Measurements from ENCODE around the gene MYB. TPM values are rescaled to one million over a fixed set of nuclear protein-coding genes. Genes with fewer than 3 reads are reported as not detected.

Gene MYB
- total RNA-seq, 2 donors from 2014 or later: 5.3 to 5.4 TPM

DNA sequence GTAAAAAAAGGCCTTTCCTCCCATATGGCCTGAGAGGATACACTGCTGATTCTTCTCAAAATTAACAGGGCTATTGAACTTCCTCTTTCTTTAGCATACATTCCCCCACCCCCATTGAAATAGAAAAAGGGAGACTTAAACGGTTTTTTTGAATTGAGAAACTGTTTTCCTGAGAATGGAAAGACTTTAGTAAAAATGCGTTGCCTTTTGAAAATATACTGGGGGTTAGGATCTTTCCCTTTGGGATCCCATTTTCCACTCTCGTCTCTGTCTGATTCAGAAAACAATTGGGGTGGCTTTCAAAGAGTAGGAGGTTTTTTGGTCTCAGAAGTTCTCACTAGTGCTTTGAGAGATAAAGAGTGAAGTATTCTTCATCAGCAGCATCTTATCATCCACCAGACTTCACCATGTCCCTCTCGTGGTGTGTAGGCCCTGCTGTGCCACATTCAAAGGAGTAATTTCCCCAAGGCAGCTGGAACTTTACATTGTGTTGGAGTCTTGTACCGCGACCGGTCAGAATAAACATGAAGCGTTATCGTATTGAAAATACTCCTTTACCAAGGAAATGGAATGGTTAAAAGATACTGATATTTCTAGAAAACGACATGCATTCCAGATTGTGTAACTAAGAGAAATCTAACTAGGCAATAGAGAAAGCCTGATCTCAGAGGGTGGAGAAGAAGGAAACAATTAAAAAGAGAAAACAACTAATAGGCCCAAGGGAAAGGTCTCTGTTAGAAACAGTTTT lies 10.6 kb downstream of the MYB start:
- Histone ChIP-seq H3K4me1 (ENCODE audit: control insufficient read depth, insufficient read depth, low read length) (no peaks in the 10 kb centered on the region), H3K9me3 (ENCODE audit: control insufficient read depth, low read length) (no peaks in the 10 kb centered on the region), H3K27me3 (ENCODE audit: control insufficient read depth, insufficient read depth, low read length, poor library complexity, severe bottlenecking) (no peaks in the 10 kb centered on the region), H3K9ac (ENCODE audit: extremely low read depth, low read length, poor library complexity, severe bottlenecking) (no peak overlapping the region), H3K36me3 (ENCODE audit: control insufficient read depth, insufficient read depth, low read length) (peaks cover 13% of the 10 kb centered on the region), H3K4me3 (ENCODE audit: low read length) (no peak overlapping the region), H3K27ac (ENCODE audit: low read depth, low read length) (no peak overlapping the region)
- H3K27me3 Mint-ChIP-seq (ENCODE audit: insufficient read depth): no peaks in the 10 kb centered on the region
- no peaks in the 10 kb centered on the region for H3K9me3 Mint-ChIP-seq
- 87 to 91% methylated on average over 6 to 10 of the region's 10 CpGs for WGBS, 2 experiments (ENCODE audit: insufficient coverage in 1 of 2, insufficient read length in 1 of 2)
- no peaks in the 10 kb centered on the region for H3K4me1 Mint-ChIP-seq
- peaks cover 40% of the 10 kb centered on the region for H3K36me3 Mint-ChIP-seq (ENCODE audit: low read depth)
- H3K4me3 Mint-ChIP-seq: no peak overlapping the region
- TF ChIP-seq, protein P1, sequence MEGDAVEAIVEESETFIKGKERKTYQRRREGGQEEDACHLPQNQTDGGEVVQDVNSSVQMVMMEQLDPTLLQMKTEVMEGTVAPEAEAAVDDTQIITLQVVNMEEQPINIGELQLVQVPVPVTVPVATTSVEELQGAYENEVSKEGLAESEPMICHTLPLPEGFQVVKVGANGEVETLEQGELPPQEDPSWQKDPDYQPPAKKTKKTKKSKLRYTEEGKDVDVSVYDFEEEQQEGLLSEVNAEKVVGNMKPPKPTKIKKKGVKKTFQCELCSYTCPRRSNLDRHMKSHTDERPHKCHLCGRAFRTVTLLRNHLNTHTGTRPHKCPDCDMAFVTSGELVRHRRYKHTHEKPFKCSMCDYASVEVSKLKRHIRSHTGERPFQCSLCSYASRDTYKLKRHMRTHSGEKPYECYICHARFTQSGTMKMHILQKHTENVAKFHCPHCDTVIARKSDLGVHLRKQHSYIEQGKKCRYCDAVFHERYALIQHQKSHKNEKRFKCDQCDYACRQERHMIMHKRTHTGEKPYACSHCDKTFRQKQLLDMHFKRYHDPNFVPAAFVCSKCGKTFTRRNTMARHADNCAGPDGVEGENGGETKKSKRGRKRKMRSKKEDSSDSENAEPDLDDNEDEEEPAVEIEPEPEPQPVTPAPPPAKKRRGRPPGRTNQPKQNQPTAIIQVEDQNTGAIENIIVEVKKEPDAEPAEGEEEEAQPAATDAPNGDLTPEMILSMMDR (conservative IDR thresholded peaks at IDR 0.05): no peak
- no peak for DNase-seq
- no peak overlapping the region for H3K27ac Mint-ChIP-seq

- Mint-ChIP-seq H3K27me3 (ENCODE audit: insufficient read depth) (no peaks in the 10 kb centered on the region), H3K4me3 (no peak overlapping the region), H3K4me1 (no peaks in the 10 kb centered on the region), H3K36me3 (ENCODE audit: low read depth) (peaks cover 41% of the 10 kb centered on the region), H3K27ac (no peak overlapping the region), H3K9me3 (no peaks in the 10 kb centered on the region)
- Histone ChIP-seq H3K9me3 (ENCODE audit: control insufficient read depth, low read length) (no peaks in the 10 kb centered on the region), H3K4me3 (ENCODE audit: low read length) (no peak overlapping the region), H3K9ac (ENCODE audit: extremely low read depth, low read length, poor library complexity, severe bottlenecking) (no peak overlapping the region), H3K36me3 (ENCODE audit: control insufficient read depth, insufficient read depth, low read length) (peaks cover 13% of the 10 kb centered on the region), H3K27ac (ENCODE audit: low read depth, low read length) (no peak overlapping the region), H3K4me1 (ENCODE audit: control insufficient read depth, insufficient read depth, low read length) (no peaks in the 10 kb centered on the region), H3K27me3 (ENCODE audit: control insufficient read depth, insufficient read depth, low read length, poor library complexity, severe bottlenecking) (no peaks in the 10 kb centered on the region)
- TF ChIP-seq, protein P1 (conservative IDR thresholded peaks at IDR 0.05): no peak
- 92 to 94% methylated on average over 10 to 13 of the region's 13 CpGs for WGBS, 2 experiments (ENCODE audit: insufficient coverage in 1 of 2, insufficient read length in 1 of 2)
- DNase-seq: no peak
Measured at GRCh38 chr6:135192256-135193174, 11.4 kb downstream of the MYB start.

DNA sequence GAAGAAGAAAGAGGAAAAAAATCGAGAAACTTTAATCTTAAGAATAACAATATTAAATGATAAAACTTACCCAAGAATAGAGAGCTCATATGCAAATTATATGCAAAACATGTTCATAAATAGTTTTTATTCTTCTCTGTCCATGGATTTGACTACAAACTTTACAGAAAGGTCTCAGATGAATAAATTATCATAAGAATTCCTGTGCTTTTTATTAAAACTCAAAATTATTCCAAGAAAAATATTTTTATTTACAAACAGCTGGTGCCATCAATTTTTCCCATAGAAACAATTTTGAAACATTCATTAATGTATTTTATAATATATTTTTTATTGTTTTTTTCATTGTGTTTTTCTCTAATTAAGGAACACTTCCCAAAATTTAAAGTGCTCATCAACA lies 12.1 kb downstream of the MYB start:
- Mint-ChIP-seq H3K27ac (no peak overlapping the region), H3K4me3 (no peak overlapping the region), H3K4me1 (no peaks in the 10 kb centered on the region), H3K36me3 (ENCODE audit: low read depth) (peaks cover 41% of the 10 kb centered on the region), H3K9me3 (no peaks in the 10 kb centered on the region), H3K27me3 (ENCODE audit: insufficient read depth) (no peaks in the 10 kb centered on the region)
- H3K9ac ChIP-seq (ENCODE audit: extremely low read depth, low read length, poor library complexity, severe bottlenecking): no peak overlapping the region
- TF ChIP-seq, protein P1 (conservative IDR thresholded peaks at IDR 0.05): no peak
- WGBS, 2 experiments (ENCODE audit: insufficient coverage in 1 of 2, insufficient read length in 1 of 2): no CpG with 5 or more reads among the region's 1 CpG
- no peak overlapping the region for H3K27ac ChIP-seq (ENCODE audit: low read depth, low read length)
- DNase-seq: no peak
- no peaks in the 10 kb centered on the region for H3K9me3 ChIP-seq (ENCODE audit: control insufficient read depth, low read length)
- H3K27me3 ChIP-seq (ENCODE audit: control insufficient read depth, insufficient read depth, low read length, poor library complexity, severe bottlenecking): no peaks in the 10 kb centered on the region
- H3K36me3 ChIP-seq (ENCODE audit: control insufficient read depth, insufficient read depth, low read length): peaks cover 13% of the 10 kb centered on the region
- H3K4me1 ChIP-seq (ENCODE audit: control insufficient read depth, insufficient read depth, low read length): no peaks in the 10 kb centered on the region
- H3K4me3 ChIP-seq (ENCODE audit: low read length): no peak overlapping the region

Data from endodermal cell (in vitro differentiated cells).